Fibroblast of skin of scalp (primary cell): ENCODE data around the gene PRDM2.
A peak's percentile ranks its signal among the peaks of the same experiment; 100 is the strongest.

Source experiments
- DNase-seq: peaks from one replicate; pipeline ENCODE4 v3.0.0-alpha.2; 2013

PRDM2 gene

GRCh38 chr1:13764588-13765332, 64.8 kb downstream of the PRDM2 start:
- peak; percentile 83 for DNase-seq

- DNase-seq, result peak; percentile 82
Measured at GRCh38 chr1:13766592-13767564, 66.9 kb downstream of the PRDM2 start.

- DNase-seq, result no peak
Measured at GRCh38 chr1:13769212-13769611, 69.2 kb downstream of the PRDM2 start.

GRCh38 chr1:13769830-13770229, 69.8 kb downstream of the PRDM2 start:
- no peak for DNase-seq

- DNase-seq, result no peak
Measured at GRCh38 chr1:13770743-13771142, 70.8 kb downstream of the PRDM2 start.

- DNase-seq, result no peak
Measured at GRCh38 chr1:13771745-13772144, 71.8 kb downstream of the PRDM2 start.

GRCh38 chr1:13772271-13772670, 72.3 kb downstream of the PRDM2 start:
- no peak for DNase-seq

GRCh38 chr1:13774121-13774520, 74.1 kb downstream of the PRDM2 start:
- DNase-seq, result peak; percentile 36

- peak; percentile 52 for DNase-seq
Measured at GRCh38 chr1:13775459-13775858, 75.5 kb downstream of the PRDM2 start.

- peak; percentile 40 for DNase-seq
Measured at GRCh38 chr1:13775916-13776315, 75.9 kb downstream of the PRDM2 start.

GRCh38 chr1:13778431-13778830, 78.4 kb downstream of the PRDM2 start:
- no peak for DNase-seq

GRCh38 chr1:13779930-13780329, 79.9 kb downstream of the PRDM2 start:
- peak; percentile 73 for DNase-seq

GRCh38 chr1:13780780-13781179, 80.8 kb downstream of the PRDM2 start:
- DNase-seq, result no peak

- DNase-seq, result no peak
Measured at GRCh38 chr1:13781228-13781627, 81.2 kb downstream of the PRDM2 start.

GRCh38 chr1:13781907-13782633, 82.1 kb downstream of the PRDM2 start:
- peak; percentile 75 for DNase-seq

GRCh38 chr1:13782634-13783360, 82.8 kb downstream of the PRDM2 start:
- no peak for DNase-seq

GRCh38 chr1:13783551-13783950, 83.6 kb downstream of the PRDM2 start:
- DNase-seq, result peak; percentile 49

- DNase-seq, result peak; percentile 30
Measured at GRCh38 chr1:13784971-13785370, 85.0 kb downstream of the PRDM2 start.

GRCh38 chr1:13786541-13786940, 86.6 kb downstream of the PRDM2 start:
- no peak for DNase-seq

GRCh38 chr1:13788795-13789194, 88.8 kb downstream of the PRDM2 start:
- DNase-seq, result no peak

GRCh38 chr1:13790290-13791030, 90.5 kb downstream of the PRDM2 start:
- DNase-seq, result no peak
